Lower leg skin (tissue), 4 donors: Measurements from ENCODE around the gene MBD3L5. TPM values are rescaled to one million over a fixed set of nuclear protein-coding genes. Genes with fewer than 3 reads are reported as not detected.
"Not testable (repeated sequence)": the region's sequence is repeated elsewhere in the genome, so short reads cannot be mapped to it uniquely, and the experiment has no call there.

Source experiments
- DNase-seq, 2 donors: peaks; one replicate each; pipeline ENCODE4 v3.0.0-alpha.2; 2019; ENCODE audit warnings: low spot score in 2 of 2
- H3K4me3 ChIP-seq: fragments of 200-600 bp; sonication (generic); 2 replicates; pipeline ENCODE4 v1.5.1; 2017; ENCODE audit warnings: mild to moderate bottlenecking, low read depth; ENCODE audit not compliant: poor library complexity, severe bottlenecking
- POLR2A ChIP-seq, 2 donors: fragments of 450-650 bp; IDR thresholded peaks; one replicate each; pipeline ENCODE4 v1.6.1; 2016 to 2017; ENCODE audit warnings: antibody characterized with exemption in 2 of 2, mild to moderate bottlenecking in 1 of 2, moderate library complexity in 1 of 2
- WGBS, 2 donors: methylation state at CpG; one replicate each; pipeline ENCODE4 v1.1.5; 2018; 5-methylcytosine and 5-hydroxymethylcytosine counted together
- intact Hi-C: fragments of 100-400 bp; cut with DNase I; formaldehyde crosslinking; loops from one replicate; pipeline ENCODE4 v1.15.0; 2023; ENCODE audit warnings: low total_unique reads
- total RNA-seq, 4 donors: library from RNA; depleted of rRNA; stranded (reverse); fragments of >200 nt; gene quantifications; one replicate each; pipeline ENCODE4 v1.1.0, GENCODE V29; 2016
- TF ChIP-seq, protein P1 (sequence below), 3 donors: fragments of 450-650 bp; IDR thresholded peaks; one replicate each; pipeline ENCODE4 v1.5.1; 2016; ENCODE audit warnings: antibody characterized with exemption in 3 of 3, mild to moderate bottlenecking in 3 of 3, moderate library complexity in 2 of 3

Gene MBD3L5
- total RNA-seq, 4 donors from 2014 or later = not detected

DNA sequence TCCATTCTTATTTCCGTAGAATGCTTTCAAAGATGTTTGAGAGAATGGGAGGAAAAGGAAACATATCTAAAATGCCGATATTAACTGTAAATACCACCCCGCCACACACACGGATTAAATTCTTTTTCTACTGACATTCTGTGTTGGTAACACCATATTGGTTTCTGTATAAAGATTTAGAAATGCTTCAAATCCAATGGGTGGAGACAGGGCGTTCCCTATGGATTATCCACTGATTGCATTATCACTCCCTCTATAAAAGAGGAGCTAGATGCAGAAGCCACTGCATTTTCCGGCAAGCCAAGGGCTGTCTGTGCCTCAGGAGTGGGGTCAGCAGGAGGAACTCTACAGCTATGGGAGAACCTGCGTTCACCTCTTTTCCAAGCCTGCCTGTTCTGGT is 18.6 kb downstream of the MBD3L5 start, which contains the start of gene MBD3L2:
Gene MBD3L2 (plus strand): TSS at position 301 of the 400 bp plus-strand sequence. CDS start 53 bp downstream, at position 354.
- intact Hi-C loops, DNase-seq, H3K4me3 ChIP-seq: not testable (repeated sequence)
- no CpG with 5 or more reads among the region's 7 CpGs for WGBS, 2 donors

DNA sequence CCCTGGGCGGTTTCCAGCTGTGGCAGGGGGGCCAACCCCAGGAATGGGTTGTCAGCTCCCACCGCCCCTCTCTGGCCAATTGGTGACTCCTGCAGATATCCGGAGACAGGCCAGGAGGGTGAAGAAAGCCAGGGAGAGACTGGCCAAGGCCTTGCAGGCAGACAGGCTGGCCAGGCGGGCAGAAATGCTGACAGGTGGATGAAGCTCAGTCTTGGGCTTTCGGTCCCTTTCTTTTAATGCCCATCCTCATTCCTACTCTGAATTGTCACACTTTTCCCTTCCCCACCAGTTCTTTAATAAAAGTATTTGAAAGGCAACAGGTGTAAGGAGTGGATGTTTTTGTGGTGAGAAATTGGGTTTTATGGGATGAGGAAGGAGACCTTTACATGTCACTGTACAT is 21.0 kb downstream of the MBD3L5 start:
- intact Hi-C loops, DNase-seq, H3K4me3 ChIP-seq: not testable (repeated sequence)
- WGBS, 2 donors = 80 to 93% methylated on average over 3 of the region's 5 CpGs

DNA sequence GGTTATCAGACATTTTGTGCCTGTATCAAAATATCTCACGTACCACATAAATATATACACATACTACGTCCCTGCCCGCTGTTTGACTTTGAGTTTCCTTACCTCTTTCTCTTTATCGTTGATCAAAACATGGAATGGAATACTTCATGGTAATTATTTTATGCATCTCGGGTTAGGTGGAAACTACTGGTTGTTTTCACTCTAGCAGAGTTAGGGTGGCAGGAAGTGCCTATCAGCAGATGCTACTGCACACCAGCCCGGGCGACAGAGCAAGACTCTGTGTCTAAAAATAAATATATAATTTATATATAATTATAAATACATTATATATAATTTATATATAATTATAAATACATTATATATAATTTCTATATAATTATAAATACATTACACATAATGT is 22.5 kb downstream of the MBD3L5 start:
- 89 to 91% methylated on average over 7 of the region's 7 CpGs for WGBS, 2 donors
- DNase-seq, H3K4me3 ChIP-seq, intact Hi-C loops: not testable (repeated sequence)

DNA sequence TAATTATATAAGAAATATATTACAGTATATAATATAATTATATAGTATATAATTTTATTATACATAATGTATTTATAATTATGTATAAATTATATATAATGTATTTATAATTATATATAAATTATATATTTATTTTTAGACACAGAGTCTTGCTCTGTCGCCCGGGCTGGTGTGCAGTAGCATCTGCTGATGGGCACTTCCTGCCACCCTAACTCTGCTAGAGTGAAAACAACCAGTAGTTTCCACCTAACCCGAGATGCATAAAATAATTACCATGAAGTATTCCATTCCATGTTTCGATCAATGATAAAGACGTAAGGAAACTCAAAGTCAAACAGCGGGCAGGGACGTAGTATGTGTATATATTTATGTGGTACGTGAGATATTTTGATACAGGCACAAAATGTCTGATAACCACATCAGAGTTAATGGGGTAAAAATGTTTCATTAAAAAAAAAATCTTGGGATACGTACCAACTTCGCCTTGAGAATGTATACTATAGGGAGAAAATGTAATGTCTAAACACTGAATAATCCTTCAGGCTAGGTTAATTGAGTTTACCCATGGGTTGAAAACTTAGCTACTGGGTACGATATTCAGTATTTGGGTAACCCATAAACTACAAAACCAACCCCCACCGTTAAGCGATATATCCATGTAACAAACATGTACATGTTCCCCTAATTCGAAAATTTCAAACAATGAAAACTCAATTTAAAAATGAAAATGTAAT is 24.4 kb downstream of the MBD3L5 start:
- 95% methylated on average over 12 to 14 of the region's 14 CpGs for WGBS, 2 donors
- intact Hi-C loops, H3K4me3 ChIP-seq, DNase-seq: not testable (repeated sequence)

DNA sequence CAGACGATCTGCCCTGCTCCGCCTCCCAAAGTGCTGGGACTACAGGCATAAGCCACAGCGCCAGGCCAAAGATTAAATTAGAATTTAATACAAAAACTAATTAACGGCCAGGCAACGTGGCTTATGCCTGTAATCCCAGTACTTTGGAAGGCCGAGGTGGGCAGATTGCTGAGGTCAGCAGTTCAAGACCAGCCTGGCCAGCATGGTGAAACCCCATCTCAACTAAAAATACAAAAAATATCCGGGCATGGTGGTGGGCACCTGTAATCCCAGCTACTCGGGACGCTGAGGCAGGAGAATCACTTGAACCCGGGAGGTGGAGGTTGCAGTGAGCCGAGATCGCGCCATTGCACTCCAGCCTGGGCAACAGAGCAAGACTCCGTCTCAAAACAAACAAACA is 25.3 kb downstream of the MBD3L5 start:
- H3K4me3 ChIP-seq, intact Hi-C loops, DNase-seq: not testable (repeated sequence)
- 93 to 95% methylated on average over 12 of the region's 14 CpGs for WGBS, 2 donors

DNA sequence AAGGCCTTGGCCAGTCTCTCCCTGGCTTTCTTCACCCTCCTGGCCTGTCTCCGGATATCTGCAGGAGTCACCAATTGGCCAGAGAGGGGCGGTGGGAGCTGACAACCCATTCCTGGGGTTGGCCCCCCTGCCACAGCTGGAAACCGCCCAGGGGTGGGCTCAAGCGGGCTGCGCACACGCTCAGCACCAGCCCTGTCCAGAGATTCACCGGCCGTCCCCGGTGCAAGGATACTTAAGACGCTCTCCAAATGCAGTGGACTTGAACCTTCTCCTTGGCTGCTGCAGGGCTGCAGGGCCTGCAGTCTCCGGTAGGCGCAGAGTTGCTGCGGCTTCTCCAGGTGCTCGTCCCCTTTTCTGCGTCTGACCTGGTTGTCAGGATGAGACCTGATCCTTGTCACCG is 26.0 kb downstream of the MBD3L5 start:
- H3K4me3 ChIP-seq, intact Hi-C loops, DNase-seq: not testable (repeated sequence)
- 93% methylated on average over 9 of the region's 16 CpGs; no CpG with 5 or more reads in 1 of the 2 donors for WGBS, 2 donors

DNA sequence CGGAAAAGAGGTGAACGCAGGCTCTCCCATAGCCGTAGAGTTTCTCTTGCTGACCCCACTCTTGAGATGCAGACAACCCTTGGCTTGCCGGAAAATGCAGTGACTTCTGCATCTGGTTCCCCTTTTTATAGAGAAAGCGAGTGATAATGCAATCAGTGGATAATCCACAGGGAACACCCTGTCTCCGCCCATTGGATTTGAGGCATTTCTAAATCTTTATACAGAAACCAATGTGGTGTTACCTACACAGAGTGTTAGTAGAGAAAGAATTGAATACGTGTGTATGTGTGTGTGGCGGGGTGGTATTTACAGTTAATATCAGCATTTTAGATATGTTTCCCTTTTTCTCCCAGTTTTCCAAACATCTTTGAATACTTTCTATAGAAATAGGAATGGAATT is 28.2 kb downstream of the MBD3L5 start, which contains the start of gene MBD3L3:
Gene MBD3L3 (minus strand): TSS at position 101 of the 400 bp plus-strand sequence. CDS start 71 bp downstream, at position 30.
- no CpG with 5 or more reads among the region's 8 CpGs for WGBS, 2 donors
- intact Hi-C loops, DNase-seq, H3K4me3 ChIP-seq: not testable (repeated sequence)

DNA sequence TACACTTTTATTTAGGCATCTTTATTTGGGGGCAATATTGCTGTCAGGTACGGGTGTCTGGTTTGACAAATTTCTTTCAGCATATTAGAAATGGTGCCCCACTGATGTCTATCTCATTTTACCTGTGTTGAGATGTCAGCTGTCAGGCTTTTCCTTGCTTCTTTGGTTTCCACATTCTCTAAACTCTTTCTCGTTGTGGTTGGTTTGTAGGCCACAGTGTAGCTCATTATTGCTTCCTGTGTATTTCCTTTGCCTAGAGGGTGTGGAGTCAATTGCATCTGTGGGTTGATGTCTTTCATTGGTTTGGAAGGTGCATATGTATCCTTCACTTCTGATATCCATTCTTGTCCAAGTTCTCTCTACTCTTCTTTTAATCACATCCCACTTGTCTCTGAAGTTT is 29.6 kb downstream of the MBD3L5 start:
- DNase-seq, intact Hi-C loops, H3K4me3 ChIP-seq: not testable (repeated sequence)
- WGBS, 2 donors = 71 to 78% methylated on average over 2 of the region's 2 CpGs

DNA sequence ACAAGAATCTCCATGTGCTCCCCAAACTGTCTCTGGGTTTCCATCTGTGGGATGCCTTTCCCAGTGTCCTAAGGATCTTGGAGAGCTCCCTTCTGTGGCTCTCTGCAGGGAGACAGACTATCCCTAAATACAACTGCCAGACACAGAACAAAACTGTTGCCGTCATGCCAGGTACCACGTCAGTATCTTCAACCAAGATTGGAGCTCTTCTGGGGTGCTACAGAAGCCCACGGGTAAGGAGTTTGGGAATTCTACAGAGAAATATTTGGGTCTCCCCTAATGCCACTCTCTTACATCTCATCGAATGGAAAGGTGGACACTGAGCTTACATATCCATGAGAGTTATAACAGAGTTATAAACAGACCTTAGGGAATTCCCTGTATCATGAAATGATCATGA is 33.0 kb downstream of the MBD3L5 start:
- intact Hi-C loops = no loop called here
- WGBS, 2 donors = 78 to 80% methylated on average over 4 of the region's 4 CpGs
- TF ChIP-seq, protein P1, sequence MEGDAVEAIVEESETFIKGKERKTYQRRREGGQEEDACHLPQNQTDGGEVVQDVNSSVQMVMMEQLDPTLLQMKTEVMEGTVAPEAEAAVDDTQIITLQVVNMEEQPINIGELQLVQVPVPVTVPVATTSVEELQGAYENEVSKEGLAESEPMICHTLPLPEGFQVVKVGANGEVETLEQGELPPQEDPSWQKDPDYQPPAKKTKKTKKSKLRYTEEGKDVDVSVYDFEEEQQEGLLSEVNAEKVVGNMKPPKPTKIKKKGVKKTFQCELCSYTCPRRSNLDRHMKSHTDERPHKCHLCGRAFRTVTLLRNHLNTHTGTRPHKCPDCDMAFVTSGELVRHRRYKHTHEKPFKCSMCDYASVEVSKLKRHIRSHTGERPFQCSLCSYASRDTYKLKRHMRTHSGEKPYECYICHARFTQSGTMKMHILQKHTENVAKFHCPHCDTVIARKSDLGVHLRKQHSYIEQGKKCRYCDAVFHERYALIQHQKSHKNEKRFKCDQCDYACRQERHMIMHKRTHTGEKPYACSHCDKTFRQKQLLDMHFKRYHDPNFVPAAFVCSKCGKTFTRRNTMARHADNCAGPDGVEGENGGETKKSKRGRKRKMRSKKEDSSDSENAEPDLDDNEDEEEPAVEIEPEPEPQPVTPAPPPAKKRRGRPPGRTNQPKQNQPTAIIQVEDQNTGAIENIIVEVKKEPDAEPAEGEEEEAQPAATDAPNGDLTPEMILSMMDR (IDR thresholded peaks at IDR 0.05) = no peak
- TF ChIP-seq POLR2A (IDR thresholded peaks at IDR 0.05) = no peak
- DNase-seq = no peak
- H3K4me3 ChIP-seq = no peak overlapping the region

DNA sequence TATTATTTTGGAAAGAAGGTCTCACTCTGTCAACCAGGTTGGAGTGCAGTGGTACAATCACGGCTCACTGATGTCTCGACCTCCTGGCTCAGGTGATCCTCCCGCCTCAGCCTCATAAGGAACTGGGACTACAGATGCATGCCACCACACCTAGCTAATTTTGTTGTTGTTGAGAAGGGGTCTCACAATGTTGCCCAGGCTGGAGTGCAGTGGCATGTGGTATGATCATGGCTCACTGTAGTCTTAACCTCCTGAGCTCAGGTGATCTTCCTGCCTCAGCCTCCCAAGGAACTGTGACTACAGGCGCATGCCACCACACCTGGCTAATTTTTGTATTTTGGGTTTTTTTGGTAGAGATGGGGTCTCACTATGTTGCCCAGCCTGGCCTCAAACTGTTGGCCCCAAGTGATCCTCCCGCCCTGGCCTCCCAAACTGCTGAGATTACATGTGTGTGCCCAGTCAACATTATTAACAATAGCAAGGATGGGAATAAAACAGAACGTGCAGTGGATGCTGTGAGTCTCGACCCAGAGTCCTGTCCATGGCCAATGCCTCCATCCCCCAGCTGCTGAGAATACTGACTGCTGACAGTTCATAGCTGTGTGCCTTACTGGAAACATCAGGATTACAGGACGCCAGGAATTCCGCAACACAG is 33.5 kb downstream of the MBD3L5 start:
- no peak for DNase-seq
- 90 to 93% methylated on average over 9 of the region's 9 CpGs for WGBS, 2 donors
- intact Hi-C loops = no loop called here
- H3K4me3 ChIP-seq = no peak overlapping the region
- TF ChIP-seq, protein P1 (IDR thresholded peaks at IDR 0.05) = no peak
- TF ChIP-seq POLR2A (IDR thresholded peaks at IDR 0.05) = no peak

DNA sequence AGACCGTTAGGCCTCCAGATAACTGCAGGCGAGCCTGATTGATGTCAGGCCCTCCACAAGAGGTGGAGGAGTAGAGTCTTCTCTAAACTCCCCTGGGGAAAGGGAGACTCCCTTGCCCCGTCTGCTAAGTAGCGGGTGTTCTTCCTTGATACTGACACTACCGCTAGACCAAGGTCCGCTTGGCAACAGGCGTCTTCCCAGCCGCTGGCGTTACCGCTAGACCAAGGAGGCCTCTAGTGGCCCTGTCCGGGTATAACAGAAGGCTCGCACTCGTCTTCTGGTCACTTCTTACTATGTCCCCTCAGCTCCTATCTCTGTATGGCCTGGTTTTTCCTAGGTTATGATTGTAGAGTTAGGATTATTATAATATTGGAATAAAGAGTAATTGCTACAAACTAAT is 36.7 kb downstream of the MBD3L5 start:
- DNase-seq, intact Hi-C loops, H3K4me3 ChIP-seq: not testable (repeated sequence)
- 44 to 66% methylated on average over 13 of the region's 13 CpGs for WGBS, 2 donors
